Heart right ventricle (tissue), 16 donors: ENCODE data around the gene RAX. TPM values are rescaled to one million over a fixed set of nuclear protein-coding genes. Genes with fewer than 3 reads are reported as not detected.
A peak's percentile ranks its signal among the peaks of the same experiment; 100 is the strongest.

ENCODE experiments used
- ATAC-seq, 8 donors: fragments of 200-7000 bp; cut with Tn5 transposase; one replicate each; pipeline ENCODE4 v1.9.1; 2020; ENCODE audit warnings: mild to moderate bottlenecking in 8 of 8, moderate library complexity in 8 of 8, moderate number of reproducible peaks in 1 of 8
- DNase-seq, 2 donors: peaks; one replicate each; pipeline ENCODE4 v3.0.0-alpha.2; 2020
- H3K27ac ChIP-seq, 10 donors: fragments of 200-600 bp; sonication (generic) in 2 of 10; one replicate each; pipeline versions ENCODE4 v1.5.0 to v1.8.0; 2020 to 2022; ENCODE audit warnings: mild to moderate bottlenecking in 3 of 10
- H3K27me3 ChIP-seq, 7 donors: fragments of 200-600 bp; one replicate each; pipeline ENCODE4 v1.8.0; 2021 to 2022; ENCODE audit warnings: mild to moderate bottlenecking in 2 of 7
- H3K36me3 ChIP-seq, 9 donors: fragments of 200-600 bp; sonication (generic) in 1 of 9; one replicate each; pipeline versions ENCODE4 v1.5.0 to v1.8.0; 2020 to 2022; ENCODE audit warnings: mild to moderate bottlenecking in 2 of 9
- H3K4me1 ChIP-seq, 9 donors: fragments of 200-600 bp; sonication (generic) in 1 of 9; one replicate each; pipeline versions ENCODE4 v1.5.0 to v1.8.0; 2020 to 2022; ENCODE audit warnings: mild to moderate bottlenecking in 4 of 9
- H3K4me3 ChIP-seq, 10 donors: fragments of 200-600 bp; sonication (generic) in 2 of 10; one replicate each; pipeline versions ENCODE4 v1.5.0 to v1.8.0; 2020 to 2022; ENCODE audit warnings: mild to moderate bottlenecking in 7 of 10, moderate library complexity in 2 of 10
- H3K9me3 ChIP-seq, 11 donors: fragments of 200-600 bp in 10 of 11; sonication (generic) in 2 of 11; one replicate each; pipeline versions ENCODE4 v1.5.0 to v1.8.0; 2013 to 2022; ENCODE audit warnings: mild to moderate bottlenecking in 2 of 11, control low read depth in 1 of 11, moderate library complexity in 1 of 11
- CTCF ChIP-seq, 9 donors: fragments of 200-600 bp; sonication (generic) in 2 of 9; IDR thresholded peaks; one replicate each; pipeline versions ENCODE4 v1.5.0 to v1.8.0; 2021 to 2022; ENCODE audit warnings: antibody characterized with exemption in 9 of 9, mild to moderate bottlenecking in 5 of 9, moderate library complexity in 1 of 9
- WGBS, 2 donors: extraction: QIAGEN DNeasy Blood & Tissue Kit; methylation state at CpG; one replicate each; pipeline ENCODE4 v1.1.7; 2013; ENCODE audit warnings: inconsistent platforms in 1 of 2; 5-methylcytosine and 5-hydroxymethylcytosine counted together
- intact Hi-C, 10 donors: fragments of 100-400 bp; cut with DNase I; formaldehyde crosslinking; loops; one replicate each; pipeline versions ENCODE4 v1.11.1 to v1.14.2; 2022
- polyA plus RNA-seq, 2 donors: library from polyadenylated mRNA; stranded (reverse); fragments of 200-250 nt; gene quantifications; one replicate each; pipeline ENCODE4 v1.2.3, GENCODE V29; 2013
- total RNA-seq, 10 donors: library from RNA; stranded (reverse); fragmentation: NEBNext Ultra II Directional in 3 of 10; extraction: Animal tissue kit (Norgen Biotek cat#: 25700) in 3 of 10; gene quantifications; one replicate each; pipeline versions ENCODE4 v1.2.1 to v1.2.4, GENCODE V29; 2021 to 2023
- donor health status: Arrhythmogenic right ventricular cardiomyopathy.
- donor health status: ischemic (EF 13 %, LVEDD 7.1; RV severe dilation, severe dysfunction).
- donor health status: healthy with polysubstance abuse.
- donor health status: DM: no; HTN: yes; CAD: no.
- donor health status: DM: no; HTN: no; CAD: no.
- donor health status: ischemic (EF 25% LVEDD 6.9; RV normal size, moderate dysfunction).
- donor health status: ischemic (EF 25% LVEDD 5.7; RV mildly dilated, moderate dysfunction).
- donor health status: healthy.
- donor health status: DM: yes; HTN: yes; CAD: no.
- donor health status: Ischemic cardiomyopathy.
- donor health status: ischemic (EF 35%, LVEDD 5.7; RV mildly dilated, moderate dysfunction).
- donor health status: nonischemic (EF 11% LVEDD 7.7; RV severe dilation, severe dysfunction).
- donor health status: DM: yes; HTN: yes; CAD: no.
- donor health status: PGD.
- donor health status: ischemic (EF 29% LVEDD 5.4; RV normal size, mild dysfunction).
- donor health status: nonischemic (EF 23%, LVEDD 6.1; RV moderate dilation, normal function).

RAX gene
- total and polyA plus RNA-seq, 12 donors = not detected

GRCh38 chr18:59267503-59268126 lies 5.6 kb downstream of the RAX start:
- intact Hi-C loops = no loop called here
- no peak for DNase-seq
- H3K9me3 ChIP-seq = no peaks in the 10 kb centered on the region
- 1 to 2% methylated on average over 41 of the region's 41 CpGs for WGBS, 2 donors
- ATAC-seq = peak in 1 of 8 donors; percentile 24
- H3K27me3 ChIP-seq = peaks cover 43 to 100% (median 97%) of the 10 kb centered on the region in 7 donors
- H3K36me3 ChIP-seq = no peaks in the 10 kb centered on the region
- no peak overlapping the region for H3K4me3 ChIP-seq
- TF ChIP-seq CTCF (IDR thresholded peaks at IDR 0.05) = no peak
- H3K4me1 ChIP-seq = peaks cover 0 to 40% (median 26%) of the 10 kb centered on the region in 9 donors
- H3K27ac ChIP-seq = no peak overlapping the region

- Histone ChIP-seq H3K4me3 (no peak overlapping the region), H3K4me1 (peaks cover 0 to 33% (median 20%) of the 10 kb centered on the region in 9 donors), H3K36me3 (no peaks in the 10 kb centered on the region), H3K27me3 (peaks cover 39 to 96% (median 93%) of the 10 kb centered on the region in 7 donors), H3K27ac (no peak overlapping the region), H3K9me3 (no peaks in the 10 kb centered on the region)
- no peak for TF ChIP-seq CTCF (IDR thresholded peaks at IDR 0.05)
- whole genome bisulfite sequencing, 2 donors = 4 to 5% methylated on average over 10 of the region's 10 CpGs
- ATAC-seq (no peak), DNase-seq (no peak)
- intact Hi-C loops = no loop called here
Observed at GRCh38 chr18:59266886-59267502, 6.3 kb downstream of the RAX start.

GRCh38 chr18:59266459-59266858 lies 6.8 kb downstream of the RAX start:
- Histone ChIP-seq H3K4me3 (no peak overlapping the region), H3K27me3 (peaks cover 39 to 91% (median 88%) of the 10 kb centered on the region in 7 donors), H3K27ac (no peak overlapping the region), H3K9me3 (no peaks in the 10 kb centered on the region), H3K4me1 (peaks cover 0 to 30% (median 18%) of the 10 kb centered on the region in 9 donors), H3K36me3 (no peaks in the 10 kb centered on the region)
- no peak for ATAC-seq
- no peak for DNase-seq
- TF ChIP-seq CTCF (IDR thresholded peaks at IDR 0.05) = no peak
- intact Hi-C loops = no loop called here
- WGBS, 2 donors = 11 to 29% methylated on average over 1 of the region's 1 CpG

DNA sequence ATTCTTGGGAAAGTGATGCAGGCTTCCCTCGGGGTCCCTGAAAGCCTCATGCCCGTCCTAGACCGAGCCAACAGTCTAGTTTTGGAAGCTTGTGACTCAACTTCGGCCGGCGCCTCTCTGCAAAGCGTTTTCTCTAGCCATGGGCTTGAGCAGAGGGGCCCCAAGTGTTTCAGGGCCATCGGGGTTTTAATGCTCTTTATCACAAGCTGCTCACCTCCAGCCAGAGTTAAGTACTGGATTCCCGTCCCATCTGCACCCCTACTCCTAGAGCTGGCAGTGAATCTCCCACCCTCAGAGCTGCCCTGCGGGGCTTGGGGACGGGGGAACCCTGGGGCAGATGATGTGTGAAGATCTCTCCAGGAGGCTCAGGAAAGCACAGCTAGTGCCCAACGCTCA lies 7.3 kb downstream of the RAX start:
- H3K36me3 ChIP-seq = no peaks in the 10 kb centered on the region
- no peak for TF ChIP-seq CTCF (IDR thresholded peaks at IDR 0.05)
- DNase-seq (no peak), ATAC-seq (no peak)
- H3K27me3 ChIP-seq = peaks cover 39 to 86% (median 83%) of the 10 kb centered on the region in 7 donors
- peaks cover 0 to 30% (median 18%) of the 10 kb centered on the region in 9 donors for H3K4me1 ChIP-seq
- no peak overlapping the region for H3K4me3 ChIP-seq
- WGBS, 2 donors = 5 to 7% methylated on average over 12 of the region's 12 CpGs
- no peak overlapping the region for H3K27ac ChIP-seq
- H3K9me3 ChIP-seq = no peaks in the 10 kb centered on the region
- intact Hi-C loops = no loop called here
